Measurements from ENCODE around the gene ELL. TPM values are rescaled to one million over a fixed set of nuclear protein-coding genes. Genes with fewer than 3 reads are reported as not detected.
"Not testable (repeated sequence)": the region's sequence is repeated elsewhere in the genome, so short reads cannot be mapped to it uniquely, and the experiment has no call there.

ELL gene
- total RNA-seq, 1 experiment from 2014 or later = 10.1 TPM

- H3K4me3 ChIP-seq = no peak overlapping the region
- H3K27me3 ChIP-seq = no peaks in the 10 kb centered on the region
- H3K9me3 ChIP-seq (replicated peaks) = no peaks in the 10 kb centered on the region
- 0 out of 2 replicates have a peak, but pooled peaks cover 2% of the 10 kb centered on the region for H3K36me3 ChIP-seq
- 0 out of 2 replicates have a peak, but pooled peaks cover 5% of the 10 kb centered on the region for H3K4me1 ChIP-seq
- no peak overlapping the region for H3K27ac ChIP-seq
- DNase-seq = no peak
Measured at GRCh38 chr19:18541258-18541991, 19.6 kb upstream of the ELL start.

GRCh38 chr19:18540200-18540599 lies 18.3 kb upstream of the ELL start:
- H3K4me3 ChIP-seq; H3K36me3 ChIP-seq; DNase-seq; H3K9me3 ChIP-seq (replicated peaks); H3K27me3 ChIP-seq; H3K27ac ChIP-seq; H3K4me1 ChIP-seq: not testable (repeated sequence)

GRCh38 chr19:18539372-18539771 lies 17.5 kb upstream of the ELL start:
- Histone ChIP-seq H3K9me3 (replicated peaks) (no peaks in the 10 kb centered on the region), H3K4me3 (no peak overlapping the region), H3K27me3 (no peaks in the 10 kb centered on the region), H3K4me1 (0 out of 2 replicates have a peak, but pooled peaks cover 5% of the 10 kb centered on the region), H3K27ac (no peak overlapping the region), H3K36me3 (peaks cover 5% of the 10 kb centered on the region; the same call in 1 of the 2 replicates)
- no peak for DNase-seq

DNA sequence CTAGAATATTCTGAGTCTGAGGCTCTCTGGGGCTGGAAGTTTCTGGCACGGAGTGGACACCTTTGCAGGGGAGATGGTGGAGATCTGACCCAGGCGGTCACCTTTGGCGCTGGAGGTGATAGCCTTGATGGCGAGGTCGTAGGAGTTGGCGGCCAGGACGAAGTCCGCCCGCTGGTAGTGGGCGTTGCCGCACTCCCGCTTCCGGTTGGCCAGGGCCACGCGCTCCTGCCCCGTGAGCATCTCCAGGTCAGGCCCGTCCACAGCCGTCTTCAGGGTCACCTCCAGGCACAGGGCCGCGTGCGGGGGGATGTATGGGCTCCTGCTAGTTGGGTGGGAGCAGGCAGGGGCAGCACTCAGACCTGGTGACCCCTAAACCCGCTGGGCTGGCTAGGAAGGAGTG lies 16.2 kb upstream of the ELL start:
- DNase-seq = no peak
- no peaks in the 10 kb centered on the region for H3K27me3 ChIP-seq
- no peak overlapping the region for H3K27ac ChIP-seq
- H3K4me1 ChIP-seq = 0 out of 2 replicates have a peak, but pooled peaks cover 2% of the 10 kb centered on the region
- no peaks in the 10 kb centered on the region for H3K9me3 ChIP-seq (replicated peaks)
- no peak overlapping the region for H3K4me3 ChIP-seq
- peaks cover 5% of the 10 kb centered on the region; the same call in 1 of the 2 replicates for H3K36me3 ChIP-seq

- DNase-seq = no peak
- H3K4me1 ChIP-seq = 0 out of 2 replicates have a peak, but pooled peaks cover under 1% of the 10 kb centered on the region
- H3K9me3 ChIP-seq (replicated peaks) = no peaks in the 10 kb centered on the region
- H3K4me3 ChIP-seq = no peak overlapping the region
- H3K27me3 ChIP-seq = no peaks in the 10 kb centered on the region
- no peak overlapping the region for H3K27ac ChIP-seq
- H3K36me3 ChIP-seq = peaks cover 8% of the 10 kb centered on the region; the same call in 1 of the 2 replicates
Measured at GRCh38 chr19:18537431-18537830, 15.6 kb upstream of the ELL start.

- Histone ChIP-seq H3K4me1 (no peaks in the 10 kb centered on the region), H3K27me3 (no peaks in the 10 kb centered on the region), H3K4me3 (no peak overlapping the region), H3K36me3 (peaks cover 8% of the 10 kb centered on the region; the same call in 1 of the 2 replicates), H3K9me3 (replicated peaks) (no peaks in the 10 kb centered on the region), H3K27ac (no peak overlapping the region)
- DNase-seq = no peak
Measured at GRCh38 chr19:18536475-18536874, 14.6 kb upstream of the ELL start.

DNA sequence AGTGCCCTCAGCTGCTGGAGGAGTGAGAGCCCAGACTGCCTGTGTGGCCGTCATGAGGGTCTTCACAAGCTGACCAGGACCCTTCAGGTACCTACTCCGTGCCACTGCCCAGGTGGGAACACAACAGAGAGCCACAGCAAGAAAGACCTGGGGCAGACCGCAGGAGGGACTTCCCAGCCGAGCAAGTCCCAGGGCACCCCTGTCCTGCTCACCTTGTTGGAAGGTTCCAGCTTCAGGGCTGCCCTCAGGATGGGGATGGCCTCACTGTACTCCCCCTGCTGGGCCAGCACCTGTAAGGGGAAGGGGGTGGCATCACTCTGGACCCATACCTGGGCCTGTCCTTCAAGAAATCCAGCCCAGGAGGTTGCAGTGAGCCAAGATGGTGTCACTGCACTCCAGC lies 11.2 kb upstream of the ELL start:
- Histone ChIP-seq H3K27me3 (no peaks in the 10 kb centered on the region), H3K4me1 (no peaks in the 10 kb centered on the region), H3K27ac (no peak overlapping the region), H3K4me3 (no peak overlapping the region), H3K36me3 (peaks cover 6% of the 10 kb centered on the region; the same call in 1 of the 2 replicates), H3K9me3 (replicated peaks) (no peaks in the 10 kb centered on the region)
- no peak for DNase-seq

DNA sequence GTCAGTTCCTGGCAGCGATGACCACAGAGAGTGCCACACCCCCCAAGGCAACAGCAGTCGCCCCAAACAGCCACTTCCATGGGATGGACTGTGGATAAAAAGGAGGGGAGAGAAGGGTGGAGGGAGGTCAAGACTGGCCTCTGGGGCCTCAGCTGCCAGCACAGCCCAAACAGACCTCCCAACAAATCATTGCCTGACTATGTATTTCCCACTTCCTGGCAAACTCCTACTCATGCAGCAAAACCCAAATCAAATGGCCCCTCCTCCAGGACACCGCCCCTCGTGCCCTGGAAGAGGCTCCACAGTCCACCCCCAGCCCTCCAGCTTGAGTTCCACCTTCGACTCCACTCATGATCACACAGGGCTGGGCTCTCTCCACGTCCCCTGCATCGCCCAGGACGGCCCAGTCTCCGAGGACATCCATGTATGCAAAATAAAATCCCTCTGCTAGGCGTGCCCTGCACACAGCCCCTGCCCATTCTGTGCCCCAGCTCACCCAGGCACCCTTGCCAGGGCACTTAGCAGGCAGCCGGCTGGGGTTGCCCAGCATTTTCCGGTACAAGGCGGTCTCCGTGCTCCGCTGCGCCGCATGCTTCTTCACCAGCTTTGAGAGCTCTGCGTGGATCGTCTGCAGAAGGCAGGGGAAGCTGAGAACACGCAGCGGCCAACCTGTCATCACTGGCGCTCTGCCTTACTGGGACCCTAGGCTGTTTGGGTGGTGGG lies 10.5 kb upstream of the ELL start:
- no peak overlapping the region for H3K4me3 ChIP-seq
- no peaks in the 10 kb centered on the region for H3K9me3 ChIP-seq (replicated peaks)
- no peak overlapping the region for H3K27ac ChIP-seq
- H3K36me3 ChIP-seq = peaks cover 6% of the 10 kb centered on the region; the same call in 1 of the 2 replicates
- no peak for DNase-seq
- H3K27me3 ChIP-seq = no peaks in the 10 kb centered on the region
- H3K4me1 ChIP-seq = no peaks in the 10 kb centered on the region

DNA sequence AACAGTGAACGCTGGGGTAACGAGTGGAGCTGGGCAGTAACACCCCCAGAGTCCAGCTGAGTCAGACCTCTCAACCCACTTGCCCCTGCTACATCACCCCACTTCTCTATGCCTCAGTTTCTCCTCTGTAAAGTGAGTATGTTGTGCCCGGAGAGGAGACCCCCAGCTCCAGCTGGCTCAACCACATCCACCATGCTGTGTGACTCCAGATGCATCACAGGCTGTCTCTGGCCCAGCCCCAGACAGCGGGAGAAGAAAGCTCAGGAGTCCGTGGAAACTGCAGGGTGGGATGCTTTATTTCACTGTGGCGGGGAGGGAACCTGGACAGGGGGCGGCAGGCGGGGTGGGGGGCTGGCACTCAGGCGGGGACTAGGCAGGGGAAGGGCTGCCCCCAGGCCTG lies 9.6 kb upstream of the ELL start:
- Histone ChIP-seq H3K27me3 (no peaks in the 10 kb centered on the region), H3K27ac (no peak overlapping the region), H3K9me3 (replicated peaks) (no peaks in the 10 kb centered on the region), H3K4me3 (no peak overlapping the region), H3K36me3 (peaks cover 6% of the 10 kb centered on the region; the same call in 1 of the 2 replicates), H3K4me1 (no peaks in the 10 kb centered on the region)
- DNase-seq = no peak

DNA sequence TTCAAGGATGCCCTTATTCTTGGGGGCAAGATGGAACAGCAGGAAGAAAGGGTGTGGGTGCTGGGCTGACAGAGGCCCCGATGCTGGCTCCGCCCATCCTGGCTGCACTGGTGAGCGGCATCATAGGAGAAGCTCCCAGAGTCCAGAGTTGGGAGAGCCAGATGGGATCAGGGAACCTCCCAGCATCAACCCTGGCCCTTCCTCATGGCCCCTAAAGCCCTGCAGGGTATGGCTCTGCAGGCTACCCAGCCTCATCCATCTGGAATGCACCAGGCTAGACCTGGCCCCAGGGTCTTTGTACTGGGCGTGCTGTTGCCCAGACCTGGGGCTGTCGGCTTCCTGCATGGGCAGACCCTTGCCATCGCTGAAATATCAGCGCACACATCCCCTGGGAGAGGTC lies 7.9 kb upstream of the ELL start:
- DNase-seq = no peak
- Histone ChIP-seq H3K4me3 (no peak overlapping the region), H3K9me3 (replicated peaks) (no peaks in the 10 kb centered on the region), H3K36me3 (peaks cover 3% of the 10 kb centered on the region; the same call in 1 of the 2 replicates), H3K27ac (no peak overlapping the region), H3K4me1 (no peaks in the 10 kb centered on the region), H3K27me3 (no peaks in the 10 kb centered on the region)

- no peaks in the 10 kb centered on the region for H3K27me3 ChIP-seq
- no peaks in the 10 kb centered on the region for H3K9me3 ChIP-seq (replicated peaks)
- H3K27ac ChIP-seq = no peak overlapping the region
- H3K4me1 ChIP-seq = no peaks in the 10 kb centered on the region
- no peak overlapping the region for H3K4me3 ChIP-seq
- H3K36me3 ChIP-seq = no peaks in the 10 kb centered on the region
- DNase-seq = no peak
Measured at GRCh38 chr19:18526316-18526715, 4.4 kb upstream of the ELL start.

GRCh38 chr19:18523841-18524240 lies 2.0 kb upstream of the ELL start:
- Histone ChIP-seq H3K9me3 (replicated peaks) (no peaks in the 10 kb centered on the region), H3K27me3 (no peaks in the 10 kb centered on the region), H3K4me3 (no peak overlapping the region), H3K27ac (no peak overlapping the region), H3K36me3 (no peaks in the 10 kb centered on the region), H3K4me1 (peaks cover 3% of the 10 kb centered on the region; the same call in 1 of the 2 replicates)
- DNase-seq = no peak

DNA sequence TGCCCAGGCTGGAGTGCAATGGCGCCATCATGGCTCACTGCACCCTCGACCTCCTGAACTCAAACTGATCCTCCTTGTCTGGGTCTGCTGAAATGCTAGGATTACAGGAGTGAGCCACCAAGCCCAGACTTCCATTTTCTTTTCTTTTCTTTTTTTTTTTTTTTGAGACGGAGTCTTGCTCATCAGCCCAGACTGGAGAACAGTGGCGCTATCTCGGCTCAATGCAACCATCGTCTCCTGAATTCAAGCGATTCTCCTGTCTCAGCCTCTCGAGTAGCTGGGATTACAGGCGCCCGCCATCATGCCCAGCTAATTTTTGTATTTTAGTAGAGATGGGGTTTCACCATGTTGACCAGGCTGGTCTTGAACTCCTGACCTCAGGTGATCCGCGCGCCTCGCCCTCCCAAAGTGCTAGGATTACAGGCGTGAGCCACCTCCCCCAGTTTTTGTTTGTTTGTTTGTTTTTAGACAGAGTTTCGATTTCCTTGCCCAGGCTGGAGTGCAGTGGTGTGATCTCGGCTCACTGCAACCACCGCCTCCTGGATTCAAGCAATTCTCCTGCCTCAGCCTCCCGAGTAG lies 1.1 kb upstream of the ELL start:
- DNase-seq; H3K9me3 ChIP-seq (replicated peaks); H3K4me1 ChIP-seq; H3K27ac ChIP-seq; H3K4me3 ChIP-seq; H3K36me3 ChIP-seq; H3K27me3 ChIP-seq: not testable (repeated sequence)

GRCh38 chr19:18522124-18522861 lies 423 bp upstream of the ELL start:
- Histone ChIP-seq H3K36me3 (no peaks in the 10 kb centered on the region), H3K4me3 (peak overlapping the region; percentile 79), H3K4me1 (peaks cover 3% of the 10 kb centered on the region; the same call in 1 of the 2 replicates), H3K9me3 (replicated peaks) (no peaks in the 10 kb centered on the region), H3K27me3 (no peaks in the 10 kb centered on the region), H3K27ac (no peak overlapping the region)
- peak; percentile 100 for DNase-seq
